ENCODE results near the gene IL10.

DNA sequence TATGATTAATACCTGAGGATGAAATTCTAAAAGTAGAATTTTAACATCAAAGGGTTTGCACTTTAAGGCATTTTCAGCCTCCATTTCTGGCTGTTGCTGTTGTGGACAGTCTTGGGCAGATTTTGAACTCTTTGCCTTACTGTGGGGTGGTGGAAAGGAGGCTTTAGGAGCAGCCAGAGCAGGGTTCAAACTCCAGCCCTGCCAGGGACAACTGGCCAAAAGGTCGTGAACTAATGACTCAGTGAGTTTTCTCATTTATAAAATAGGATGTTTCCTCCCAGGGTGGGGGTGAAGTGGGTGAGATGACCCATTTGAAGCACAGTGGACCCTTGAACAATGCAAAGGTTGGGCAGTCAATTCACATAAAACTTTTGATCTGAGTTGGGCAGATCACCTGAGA, 50.8 kb downstream of the IL10 start:
- TF ChIP-seq CTCF (IDR thresholded peaks at IDR 0.05) (no peak), POLR2AphosphoS5 (IDR thresholded peaks at IDR 0.05) (no peak), POLR2A (IDR thresholded peaks at IDR 0.05) (no peak)

Measured in upper lobe of left lung (tissue), 4 donors.